Measurements from ENCODE around the gene RASAL1.

Gene RASAL1

GRCh38 chr12:113070117-113070906, 65.2 kb downstream of the RASAL1 start:
- DNase-seq, result no peak

DNA sequence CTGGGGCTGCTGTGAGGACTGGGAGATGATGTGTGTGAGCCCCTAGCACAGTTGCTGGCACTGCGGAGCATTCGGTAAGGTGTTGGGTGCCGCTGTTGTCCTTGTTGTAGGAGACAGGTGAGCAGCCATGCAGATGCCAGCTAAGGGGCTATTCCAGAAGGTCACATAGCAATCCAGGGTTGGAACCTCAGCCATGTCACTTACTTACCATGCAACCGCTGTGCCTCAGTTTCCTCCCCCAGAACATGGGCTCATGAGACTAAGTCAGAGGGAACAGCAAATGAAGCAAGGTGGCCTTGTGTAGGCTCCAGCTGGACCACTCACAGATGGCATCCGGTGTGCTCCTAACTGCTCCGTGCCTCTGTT, 65.8 kb downstream of the RASAL1 start:
- DNase-seq, result no peak

- no peak for DNase-seq
Measured at GRCh38 chr12:113069149-113069548, 66.4 kb downstream of the RASAL1 start.

- DNase-seq, result no peak
Measured at GRCh38 chr12:113067987-113068935, 67.3 kb downstream of the RASAL1 start.

GRCh38 chr12:113066813-113067400, 68.7 kb downstream of the RASAL1 start:
- no peak for DNase-seq

DNA sequence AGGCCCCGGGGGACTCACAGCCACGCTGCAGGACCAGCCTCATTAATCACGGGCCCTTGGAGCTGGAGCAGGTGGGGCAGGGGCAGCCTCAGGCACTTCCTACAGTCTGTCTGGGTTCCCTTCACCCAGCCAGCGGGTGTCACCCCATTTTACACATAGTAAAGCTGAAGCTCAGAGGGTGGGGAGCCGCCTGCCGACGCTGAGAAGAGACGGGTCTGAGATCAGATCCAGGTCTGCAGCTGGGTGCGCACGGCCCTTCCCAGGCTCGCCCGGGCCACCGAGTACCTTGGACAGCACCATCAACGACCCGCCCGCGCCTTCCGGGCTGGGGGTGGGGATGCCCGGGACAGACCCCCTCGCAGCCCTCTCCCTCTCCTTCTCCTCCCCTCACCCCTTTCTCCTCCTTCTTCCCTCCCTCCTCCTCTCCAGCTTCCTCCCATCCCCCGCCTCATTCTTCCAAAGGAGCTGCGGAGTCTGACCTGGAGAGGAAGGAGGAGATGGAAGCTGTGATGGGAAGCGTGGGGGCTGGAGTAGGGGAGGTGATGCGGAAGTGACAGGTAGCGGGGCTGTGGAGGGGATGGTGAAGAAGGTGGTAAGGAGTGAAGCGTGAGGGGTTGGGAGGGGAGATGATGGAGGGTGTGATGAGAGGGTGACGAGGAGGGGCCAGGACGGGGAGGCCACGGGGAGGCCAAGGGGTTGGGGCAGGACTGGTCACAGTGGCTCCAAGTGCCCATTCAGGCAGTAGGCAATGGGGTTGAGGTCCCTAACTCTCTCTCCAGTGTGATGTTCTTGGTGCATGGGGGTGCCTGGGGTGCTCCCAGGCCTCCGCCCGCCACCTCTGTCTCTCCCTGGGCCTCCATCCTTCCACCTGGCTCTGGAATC, 70.2 kb downstream of the RASAL1 start:
- DNase-seq, result no peak

DNA sequence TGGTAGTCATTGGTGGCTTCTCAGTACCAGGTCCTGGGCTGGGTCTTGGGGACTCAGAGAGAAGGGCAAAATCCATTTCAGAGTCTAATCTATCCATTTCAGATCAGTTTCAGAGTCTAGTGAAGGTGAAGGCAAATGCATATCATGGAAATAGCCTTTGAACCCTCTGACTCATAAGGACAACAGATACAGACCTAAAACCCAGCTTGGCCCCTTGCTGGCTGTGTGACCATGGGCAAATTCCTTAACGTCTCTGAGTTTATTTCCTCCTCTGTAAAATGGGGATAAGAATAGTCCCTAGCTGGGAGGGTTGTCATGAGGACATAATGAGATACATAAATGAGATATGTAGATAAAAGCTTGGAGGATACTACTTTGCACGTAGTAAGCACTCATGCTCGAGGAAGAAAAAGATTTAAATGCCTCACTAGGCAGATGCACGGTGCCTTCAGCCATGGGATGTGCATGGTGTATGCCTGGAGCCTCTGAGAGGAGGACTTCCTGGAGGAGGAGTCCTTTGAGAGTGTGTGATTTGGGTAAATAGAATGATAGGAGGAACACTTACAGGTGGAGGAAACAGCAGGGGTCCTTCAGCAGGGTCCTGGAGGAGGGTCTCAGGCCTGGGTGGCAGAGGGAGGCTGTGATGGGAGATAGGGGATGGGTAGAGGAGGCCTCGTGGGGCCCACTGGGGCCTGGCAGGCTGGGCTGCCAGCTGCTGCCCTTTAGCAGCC, 71.0 kb downstream of the RASAL1 start:
- DNase-seq, result no peak

DNA sequence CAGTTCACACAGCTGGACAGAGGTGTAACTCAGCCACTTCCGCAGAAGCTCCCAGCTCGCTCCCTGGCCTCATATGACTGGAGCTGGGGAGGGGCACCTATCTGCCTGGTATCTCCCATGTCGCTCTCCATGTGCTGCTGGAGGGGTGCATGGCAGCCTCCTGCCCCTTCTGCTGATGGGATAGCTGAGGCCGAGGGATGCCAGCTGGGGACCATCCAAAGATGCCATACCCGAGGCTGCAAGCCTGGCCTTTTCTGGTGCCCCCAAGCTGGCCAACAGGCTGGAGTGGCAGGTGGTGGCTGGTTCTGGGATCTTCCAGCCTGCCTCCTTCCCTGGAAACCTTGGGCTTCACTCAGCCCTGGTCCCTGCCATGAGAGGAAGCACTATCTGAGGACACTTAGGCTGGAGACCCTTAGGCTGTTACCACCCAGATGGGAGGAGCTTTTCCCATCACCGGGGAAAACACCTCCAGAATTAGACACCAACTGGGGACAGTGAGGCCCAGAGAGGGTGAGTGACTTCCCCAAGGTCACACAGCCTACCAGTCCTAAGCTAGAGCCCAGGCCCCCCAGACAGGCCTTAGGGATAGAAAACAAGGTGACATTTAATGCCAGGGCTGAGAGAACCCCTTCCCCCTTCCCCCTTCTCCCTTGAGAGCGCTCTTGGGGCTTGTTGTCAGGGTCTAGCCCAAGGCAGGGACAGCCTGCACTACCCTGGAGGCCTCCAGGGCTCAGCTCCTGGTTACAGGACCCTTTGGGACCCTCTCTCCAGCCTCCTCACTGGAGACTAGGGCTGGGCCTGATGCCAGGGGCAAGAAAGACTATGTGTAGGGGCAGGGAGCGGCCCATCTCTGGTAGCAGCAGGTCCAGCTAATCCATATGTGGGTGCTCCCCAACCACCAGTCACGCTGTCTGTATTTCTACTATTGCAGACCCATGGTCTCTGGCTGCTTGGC, 71.9 kb downstream of the RASAL1 start:
- DNase-seq, result no peak

DNA sequence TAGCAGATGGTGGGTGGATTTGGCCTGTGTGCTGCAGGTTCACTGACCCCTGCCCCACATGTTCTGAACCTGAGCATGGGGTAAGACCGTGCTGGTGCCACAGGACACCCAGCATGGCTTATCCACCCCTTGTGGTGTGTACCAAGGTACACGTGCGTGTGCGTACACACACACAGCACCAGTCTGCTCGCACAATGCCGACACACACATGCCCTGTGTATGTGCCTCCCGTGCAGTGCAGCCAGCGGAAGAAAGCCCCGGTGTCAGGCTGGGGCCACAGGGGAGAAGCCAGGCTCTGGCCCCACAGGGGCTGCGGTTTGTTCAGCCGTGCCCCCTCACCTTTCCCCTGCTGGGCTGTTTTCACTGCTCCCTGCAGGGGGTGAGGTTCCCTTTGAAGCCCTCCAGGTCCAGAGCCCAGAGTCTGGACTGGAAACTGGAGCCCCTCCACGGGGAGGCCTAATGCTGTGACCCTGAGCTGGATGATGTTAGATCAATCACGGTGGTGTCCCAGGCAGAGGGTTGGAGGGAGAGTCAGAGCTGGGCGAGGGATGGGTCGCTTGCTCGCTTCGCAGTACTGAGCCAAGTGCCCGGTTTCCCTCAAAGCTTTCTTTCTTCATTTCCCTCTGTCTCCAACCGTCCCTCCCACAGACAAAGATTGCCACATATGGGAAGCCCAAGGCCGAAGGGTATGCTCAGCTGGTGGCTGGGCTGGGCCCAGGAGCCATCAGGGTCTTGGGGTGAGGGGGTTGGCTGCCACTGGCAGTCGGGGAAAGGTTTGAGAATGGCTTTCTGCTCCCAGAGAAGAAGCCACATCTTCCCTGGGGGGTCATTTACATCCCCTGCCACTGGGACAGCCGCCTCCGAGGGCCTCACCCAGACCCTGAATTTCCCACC, 72.8 kb downstream of the RASAL1 start:
- DNase-seq, result no peak

GRCh38 chr12:113061061-113061694, 74.4 kb downstream of the RASAL1 start:
- no peak for DNase-seq

GRCh38 chr12:113060336-113060960, 75.1 kb downstream of the RASAL1 start:
- no peak for DNase-seq

DNA sequence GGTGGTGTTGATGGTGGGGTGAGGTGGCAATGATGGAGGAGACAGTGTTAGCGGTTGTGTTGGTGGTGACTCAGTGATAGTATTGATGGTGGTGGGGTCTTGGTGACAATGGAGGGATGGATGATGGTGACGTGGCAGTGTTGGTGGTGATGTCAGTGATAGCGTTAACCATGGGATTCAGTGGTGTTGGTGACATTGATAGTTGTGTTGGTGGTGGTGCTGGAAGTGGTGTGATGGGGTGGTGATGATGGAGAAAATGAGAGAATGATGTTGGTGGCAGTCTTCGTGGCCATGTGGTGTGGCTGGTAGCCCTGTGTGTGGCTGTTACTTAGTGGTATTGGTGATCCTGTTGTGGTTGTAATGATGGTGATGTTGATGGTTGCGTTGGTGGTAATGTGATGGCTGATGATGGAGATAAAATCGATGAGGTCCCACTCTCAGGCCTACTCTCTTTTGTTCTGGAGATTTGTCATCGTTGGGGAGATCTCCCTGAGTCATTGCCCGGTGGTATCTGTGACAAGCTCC, 76.4 kb downstream of the RASAL1 start:
- DNase-seq, result no peak

DNA sequence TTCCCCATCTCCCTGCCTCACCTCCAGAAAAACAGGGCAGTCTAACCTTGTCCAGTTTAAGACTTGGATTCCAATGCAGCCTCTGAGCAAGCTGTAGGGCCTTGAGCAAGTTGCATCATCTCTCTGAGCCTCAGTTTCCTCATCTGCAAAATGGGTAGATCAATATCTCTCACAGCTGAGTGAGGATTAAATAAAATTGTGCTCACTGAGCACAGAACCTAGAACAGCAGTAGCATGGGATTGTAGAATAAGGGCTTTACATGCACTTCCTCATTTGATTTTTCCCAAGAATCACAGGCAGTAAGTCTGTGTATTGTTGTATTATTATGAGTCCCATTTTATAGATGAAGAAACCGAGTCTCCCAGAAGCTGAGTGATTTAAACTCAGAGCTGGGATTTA, 77.0 kb downstream of the RASAL1 start:
- DNase-seq, result no peak

DNA sequence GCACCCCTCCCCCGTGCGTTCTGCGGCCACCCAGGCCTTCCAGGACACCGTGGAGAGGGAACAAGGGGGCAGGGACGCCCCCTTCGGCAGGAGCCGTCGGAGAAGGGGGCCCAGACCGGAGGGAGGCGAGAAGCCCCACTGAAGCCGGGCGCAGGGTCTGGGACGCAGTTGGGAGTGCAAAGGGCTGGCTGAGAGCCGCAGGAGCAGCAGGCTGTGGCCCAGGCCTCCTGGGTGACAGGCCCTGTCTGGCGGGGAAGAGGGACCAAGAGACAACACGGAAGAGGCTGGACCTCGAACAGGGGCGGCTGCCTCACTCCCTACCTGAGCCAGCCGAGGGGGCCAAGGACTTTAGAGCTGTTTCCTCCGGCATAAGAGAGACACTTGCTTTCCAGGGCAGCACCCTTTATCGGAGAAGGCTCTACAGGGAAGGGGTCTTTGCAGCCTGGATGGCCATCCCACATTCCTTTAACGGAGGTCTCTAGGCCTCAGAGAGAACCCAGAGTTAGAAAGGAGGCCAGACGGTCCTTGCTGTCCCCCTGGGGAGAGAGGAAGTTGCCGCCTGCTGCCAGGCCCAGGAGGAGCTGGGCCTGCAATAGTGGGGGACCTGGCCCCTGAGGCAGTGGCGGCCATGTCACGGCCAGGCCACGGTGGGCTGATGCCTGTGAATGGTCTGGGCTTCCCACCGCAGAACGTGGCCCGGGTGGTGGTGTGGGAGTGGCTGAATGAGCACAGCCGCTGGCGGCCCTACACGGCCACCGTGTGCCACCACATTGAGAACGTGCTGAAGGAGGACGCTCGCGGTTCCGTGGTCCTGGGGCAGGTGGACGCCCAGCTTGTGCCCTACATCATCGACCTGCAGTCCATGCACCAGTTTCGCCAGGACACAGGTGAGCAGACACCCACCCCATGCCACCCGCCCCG, 77.7 kb downstream of the RASAL1 start:
- no peak for DNase-seq

GRCh38 chr12:113056631-113057488, 78.7 kb downstream of the RASAL1 start, which contains the start of gene DTX1:
DTX1 (plus strand) TSS chr12:113056730; CDS start chr12:113058193, 1,463 bp downstream.
- peak; percentile 37 for DNase-seq

GRCh38 chr12:113056381-113056630, 79.3 kb downstream of the RASAL1 start:
- DNase-seq, result no peak

All from activated effector memory CD4-positive, alpha-beta T cell treated with Interleukin-2 at 50 U/mL for 16 hours (primary cell).